ENCODE data around the gene VSIG8.
"Not testable (repeated sequence)": the region's sequence is repeated elsewhere in the genome, so short reads cannot be mapped to it uniquely, and the experiment has no call there.

- TF ChIP-seq ARNTL (CRISPR knock-in tag; IDR thresholded peaks at IDR 0.05; ENCODE audit: borderline replicate concordance, low read depth); CSRNP3 (CRISPR knock-in tag; IDR thresholded peaks at IDR 0.05); ZC3H10 (CRISPR knock-in tag; IDR thresholded peaks at IDR 0.05): not testable (repeated sequence)
Observed at GRCh38 chr1:159904036-159904435, 41.6 kb upstream of the VSIG8 start.

Measured in SK-N-SH treated with all-trans-retinoic acid at 6 μM for 48 hours (cell line).